Endodermal cell (in vitro differentiated cells): ENCODE data around the gene TNFSF8. TPM values are rescaled to one million over a fixed set of nuclear protein-coding genes. Genes with fewer than 3 reads are reported as not detected.

ENCODE experiments used
- DNase-seq: peaks from one replicate; pipeline ENCODE4 v3.0.0-alpha.2; 2017
- H3K27ac ChIP-seq: 2 replicates; pipeline ENCODE4 v1.5.1; 2013; ENCODE audit warnings: mild to moderate bottlenecking, low read depth, low read length, moderate library complexity
- H3K27me3 ChIP-seq: 2 replicates; pipeline ENCODE4 v1.6.1; 2013; ENCODE audit warnings: mild to moderate bottlenecking, low read length, moderate library complexity; ENCODE audit not compliant: insufficient read depth, control insufficient read depth, poor library complexity, severe bottlenecking
- H3K36me3 ChIP-seq: 2 replicates; pipeline ENCODE4 v1.7.0; 2013; ENCODE audit warnings: mild to moderate bottlenecking, low read length, moderate library complexity; ENCODE audit not compliant: control insufficient read depth, insufficient read depth
- H3K4me1 ChIP-seq: one replicate; pipeline ENCODE4 v1.7.0; 2013; ENCODE audit warnings: low read length; ENCODE audit not compliant: control insufficient read depth, insufficient read depth
- H3K4me3 ChIP-seq: 2 replicates; pipeline ENCODE4 v1.5.1; 2013; ENCODE audit warnings: mild to moderate bottlenecking, low read length, moderate library complexity
- H3K9ac ChIP-seq: 2 replicates; pipeline ENCODE4 v1.6.1; 2013; ENCODE audit warnings: mild to moderate bottlenecking, low read length, moderate library complexity; ENCODE audit not compliant: poor library complexity, severe bottlenecking; ENCODE audit errors: extremely low read depth
- H3K9me3 ChIP-seq: 2 replicates; pipeline ENCODE4 v1.6.1; 2013; ENCODE audit warnings: mild to moderate bottlenecking, low read length, moderate library complexity; ENCODE audit not compliant: control insufficient read depth
- H3K27ac Mint-ChIP-seq: 2 replicates; pipeline ENCODE4 v1.8.0; 2020; ENCODE audit warnings: mixed read lengths
- H3K27me3 Mint-ChIP-seq: 2 replicates; pipeline ENCODE4 v1.8.0; 2021; ENCODE audit warnings: mild to moderate bottlenecking, mixed read lengths; ENCODE audit not compliant: insufficient read depth
- H3K36me3 Mint-ChIP-seq: 2 replicates; pipeline ENCODE4 v1.8.0; 2020; ENCODE audit warnings: low read depth, mixed read lengths
- H3K4me1 Mint-ChIP-seq: 2 replicates; pipeline ENCODE4 v1.8.0; 2020; ENCODE audit warnings: mixed read lengths
- H3K4me3 Mint-ChIP-seq: 2 replicates; pipeline ENCODE4 v1.8.0; 2020; ENCODE audit warnings: mild to moderate bottlenecking, moderate library complexity, mixed read lengths
- H3K9me3 Mint-ChIP-seq: 2 replicates; pipeline ENCODE4 v1.8.0; 2020; ENCODE audit warnings: mild to moderate bottlenecking, mixed read lengths
- WGBS, 2 experiments: methylation state at CpG; one replicate each; pipeline versions ENCODE4 v1.1.5 to v1.1.7; 2013; ENCODE audit warnings: missing lambda C conversion rate in 2 of 2, mixed read lengths in 1 of 2; ENCODE audit not compliant: insufficient coverage in 1 of 2, insufficient read length in 1 of 2; 5-methylcytosine and 5-hydroxymethylcytosine counted together
- total RNA-seq, 2 donors: library from RNA; stranded (reverse); fragmentation: NEBNext Ultra II Directional in 1 of 2; extraction: Animal tissue kit (Norgen Biotek cat#: 25700) in 1 of 2; gene quantifications; 2 replicates in 1 of 2; 3 replicates in 1 of 2; pipeline ENCODE4 v1.2.1, GENCODE V29; 2021
- TF ChIP-seq, protein P1 (sequence below): fragments of 200-600 bp; sonication (generic); conservative IDR thresholded peaks from 2 replicates; pipeline ENCODE4 v1.5.0; 2021; ENCODE audit warnings: antibody characterized with exemption, mild to moderate bottlenecking

The TNFSF8 gene
- total RNA-seq, 2 donors from 2014 or later = not detected

GRCh38 chr9:114883709-114884108 is 46.7 kb downstream of the TNFSF8 start:
- no peak for DNase-seq
- H3K27me3 Mint-ChIP-seq = no peaks in the 10 kb centered on the region
- Histone ChIP-seq H3K27ac (no peak overlapping the region), H3K9ac (no peak overlapping the region), H3K4me3 (no peak overlapping the region), H3K36me3 (no peaks in the 10 kb centered on the region), H3K9me3 (peaks cover 17% of the 10 kb centered on the region), H3K4me1 (peaks cover 1% of the 10 kb centered on the region), H3K27me3 (no peaks in the 10 kb centered on the region)
- H3K27ac Mint-ChIP-seq = no peak overlapping the region
- H3K4me3 Mint-ChIP-seq = no peak overlapping the region
- peaks cover 10% of the 10 kb centered on the region for H3K4me1 Mint-ChIP-seq
- peaks cover 5% of the 10 kb centered on the region for H3K9me3 Mint-ChIP-seq
- TF ChIP-seq, protein P1, sequence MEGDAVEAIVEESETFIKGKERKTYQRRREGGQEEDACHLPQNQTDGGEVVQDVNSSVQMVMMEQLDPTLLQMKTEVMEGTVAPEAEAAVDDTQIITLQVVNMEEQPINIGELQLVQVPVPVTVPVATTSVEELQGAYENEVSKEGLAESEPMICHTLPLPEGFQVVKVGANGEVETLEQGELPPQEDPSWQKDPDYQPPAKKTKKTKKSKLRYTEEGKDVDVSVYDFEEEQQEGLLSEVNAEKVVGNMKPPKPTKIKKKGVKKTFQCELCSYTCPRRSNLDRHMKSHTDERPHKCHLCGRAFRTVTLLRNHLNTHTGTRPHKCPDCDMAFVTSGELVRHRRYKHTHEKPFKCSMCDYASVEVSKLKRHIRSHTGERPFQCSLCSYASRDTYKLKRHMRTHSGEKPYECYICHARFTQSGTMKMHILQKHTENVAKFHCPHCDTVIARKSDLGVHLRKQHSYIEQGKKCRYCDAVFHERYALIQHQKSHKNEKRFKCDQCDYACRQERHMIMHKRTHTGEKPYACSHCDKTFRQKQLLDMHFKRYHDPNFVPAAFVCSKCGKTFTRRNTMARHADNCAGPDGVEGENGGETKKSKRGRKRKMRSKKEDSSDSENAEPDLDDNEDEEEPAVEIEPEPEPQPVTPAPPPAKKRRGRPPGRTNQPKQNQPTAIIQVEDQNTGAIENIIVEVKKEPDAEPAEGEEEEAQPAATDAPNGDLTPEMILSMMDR = no peak
- WGBS, 2 experiments = 88% methylated on average over 1 of the region's 1 CpG; no CpG with 5 or more reads in 1 of the 2 experiments
- no peaks in the 10 kb centered on the region for H3K36me3 Mint-ChIP-seq

GRCh38 chr9:114880291-114880745 is 50.1 kb downstream of the TNFSF8 start:
- Histone ChIP-seq H3K9me3 (peaks cover 17% of the 10 kb centered on the region), H3K4me1 (no peaks in the 10 kb centered on the region), H3K27ac (no peak overlapping the region), H3K9ac (no peak overlapping the region), H3K27me3 (no peaks in the 10 kb centered on the region), H3K36me3 (no peaks in the 10 kb centered on the region), H3K4me3 (no peak overlapping the region)
- Mint-ChIP-seq H3K4me3 (no peak overlapping the region), H3K36me3 (no peaks in the 10 kb centered on the region), H3K4me1 (no peaks in the 10 kb centered on the region), H3K27me3 (peaks cover 3% of the 10 kb centered on the region), H3K9me3 (peaks cover 19% of the 10 kb centered on the region), H3K27ac (no peak overlapping the region)
- WGBS, 2 experiments = 82 to 90% methylated on average over 1 of the region's 1 CpG
- DNase-seq = no peak
- TF ChIP-seq, protein P1 = no peak

- H3K36me3 ChIP-seq = no peaks in the 10 kb centered on the region
- Mint-ChIP-seq H3K9me3 (peaks cover 23% of the 10 kb centered on the region), H3K4me1 (no peaks in the 10 kb centered on the region), H3K27me3 (peaks cover 5% of the 10 kb centered on the region), H3K36me3 (no peaks in the 10 kb centered on the region), H3K27ac (no peak overlapping the region), H3K4me3 (no peak overlapping the region)
- H3K9me3 ChIP-seq = peaks cover 15% of the 10 kb centered on the region
- no peaks in the 10 kb centered on the region for H3K4me1 ChIP-seq
- H3K4me3 ChIP-seq = no peak overlapping the region
- no peak overlapping the region for H3K9ac ChIP-seq
- TF ChIP-seq, protein P1 = no peak
- H3K27ac ChIP-seq = no peak overlapping the region
- 96% methylated on average over 3 to 4 of the region's 4 CpGs for WGBS, 2 experiments
- DNase-seq = no peak
- H3K27me3 ChIP-seq = no peaks in the 10 kb centered on the region
Measured at GRCh38 chr9:114878879-114879564, 51.4 kb downstream of the TNFSF8 start.
